ENCODE measurements around the gene ASIC2.

The ASIC2 gene

GRCh38 chr17:33229499-33229898, 63.6 kb downstream of the ASIC2 start:
- DNase-seq (ENCODE audit: low spot score): no peak
- in situ Hi-C loops (cut with MboI; ENCODE audit: low sequenced_read_pairs, unreplicated experiment): no loop called here
- no peak for TF ChIP-seq CTCF (IDR thresholded peaks at IDR 0.05; ENCODE audit: borderline replicate concordance, control extremely low read depth, extremely low read depth, insufficient read depth, missing control alignments)

- no peak for TF ChIP-seq CTCF (IDR thresholded peaks at IDR 0.05; ENCODE audit: borderline replicate concordance, control extremely low read depth, extremely low read depth, insufficient read depth, missing control alignments)
- DNase-seq (ENCODE audit: low spot score): no peak
- in situ Hi-C loops (cut with MboI; ENCODE audit: low sequenced_read_pairs, unreplicated experiment): no loop called here
These were observed 64.1 kb downstream of the ASIC2 start for GRCh38 chr17:33229028-33229427.

- TF ChIP-seq CTCF (IDR thresholded peaks at IDR 0.05; ENCODE audit: borderline replicate concordance, control extremely low read depth, extremely low read depth, insufficient read depth, missing control alignments): no peak
- in situ Hi-C loops (cut with MboI; ENCODE audit: low sequenced_read_pairs, unreplicated experiment): no loop called here
- no peak for DNase-seq (ENCODE audit: low spot score)
These were observed 64.5 kb downstream of the ASIC2 start for GRCh38 chr17:33228548-33228947.

GRCh38 chr17:33227911-33228310, 65.2 kb downstream of the ASIC2 start:
- no peak for TF ChIP-seq CTCF (IDR thresholded peaks at IDR 0.05; ENCODE audit: borderline replicate concordance, control extremely low read depth, extremely low read depth, insufficient read depth, missing control alignments)
- in situ Hi-C loops (cut with MboI; ENCODE audit: low sequenced_read_pairs, unreplicated experiment): no loop called here
- no peak for DNase-seq (ENCODE audit: low spot score)

- no peak for TF ChIP-seq CTCF (IDR thresholded peaks at IDR 0.05; ENCODE audit: borderline replicate concordance, control extremely low read depth, extremely low read depth, insufficient read depth, missing control alignments)
- no peak for DNase-seq (ENCODE audit: low spot score)
- in situ Hi-C loops (cut with MboI; ENCODE audit: low sequenced_read_pairs, unreplicated experiment): no loop called here
These were observed 67.1 kb downstream of the ASIC2 start for GRCh38 chr17:33225994-33226393.

GRCh38 chr17:33225509-33225908, 67.6 kb downstream of the ASIC2 start:
- in situ Hi-C loops (cut with MboI; ENCODE audit: low sequenced_read_pairs, unreplicated experiment): no loop called here
- TF ChIP-seq CTCF (IDR thresholded peaks at IDR 0.05; ENCODE audit: borderline replicate concordance, control extremely low read depth, extremely low read depth, insufficient read depth, missing control alignments): no peak
- no peak for DNase-seq (ENCODE audit: low spot score)

- TF ChIP-seq CTCF (IDR thresholded peaks at IDR 0.05; ENCODE audit: borderline replicate concordance, control extremely low read depth, extremely low read depth, insufficient read depth, missing control alignments): no peak
- no peak for DNase-seq (ENCODE audit: low spot score)
- in situ Hi-C loops (cut with MboI; ENCODE audit: low sequenced_read_pairs, unreplicated experiment): no loop called here
These were observed 73.1 kb downstream of the ASIC2 start for GRCh38 chr17:33220036-33220435.
